Esophagus squamous epithelium (tissue), 5 donors: ENCODE data around the gene SEMA5B. TPM values are rescaled to one million over a fixed set of nuclear protein-coding genes. Genes with fewer than 3 reads are reported as not detected.

Source experiments
- DNase-seq: peaks from one replicate; lab custom pipeline; 2025; lab: John Stamatoyannopoulos, UW
- H3K27ac ChIP-seq, 4 donors: fragments of 200-600 bp; sonication (generic); one replicate each; pipeline ENCODE4 v1.5.1; 2016 to 2019; ENCODE audit warnings: mild to moderate bottlenecking in 1 of 4
- H3K27me3 ChIP-seq, 4 donors: fragments of 200-600 bp; sonication (generic); 1 replicate in 3 of 4; 2 replicates in 1 of 4; pipeline versions ENCODE4 v1.5.1 to v1.6.0; 2017 to 2021; ENCODE audit warnings: antibody characterized with exemption in 1 of 4
- H3K36me3 ChIP-seq, 3 donors: fragments of 200-600 bp; sonication (generic); one replicate each; pipeline ENCODE4 v1.5.1; 2016 to 2019
- H3K4me1 ChIP-seq, 3 donors: fragments of 200-600 bp; sonication (generic); one replicate each; pipeline ENCODE4 v1.5.1; 2017 to 2019
- H3K4me3 ChIP-seq, 4 donors: fragments of 200-600 bp; sonication (generic); 1 replicate in 3 of 4; 2 replicates in 1 of 4; pipeline ENCODE4 v1.5.1; 2016 to 2019; ENCODE audit warnings: mild to moderate bottlenecking in 2 of 4, moderate library complexity in 1 of 4
- H3K9me3 ChIP-seq, 3 donors: fragments of 200-600 bp; sonication (generic); one replicate each; pipeline ENCODE4 v1.5.1; 2016 to 2019
- CTCF ChIP-seq, 6 experiments: fragments of 450-650 bp in 4 of 6; fragments of 200-600 bp in 2 of 6; sonication (generic) in 2 of 6; IDR thresholded peaks; one replicate each; pipeline ENCODE4 v1.5.1; 2016 to 2019; ENCODE audit warnings: antibody characterized with exemption in 6 of 6, mild to moderate bottlenecking in 4 of 6, moderate library complexity in 4 of 6
- POLR2A ChIP-seq, 4 donors: fragments of 450-650 bp; IDR thresholded peaks; one replicate each; pipeline ENCODE4 v1.6.1; 2017; ENCODE audit warnings: antibody characterized with exemption in 4 of 4, mild to moderate bottlenecking in 4 of 4, moderate library complexity in 3 of 4
- WGBS, 2 donors: methylation state at CpG; one replicate each; pipeline ENCODE4 v1.1.5; 2018; 5-methylcytosine and 5-hydroxymethylcytosine counted together
- intact Hi-C: fragments of 100-400 bp; cut with DNase I; formaldehyde crosslinking; loops from one replicate; pipeline ENCODE4 v1.15.0; 2022
- total RNA-seq, 4 donors: library from RNA; depleted of rRNA; stranded (reverse); fragments of >200 nt; gene quantifications; one replicate each; pipeline ENCODE4 v1.1.0, GENCODE V29; 2016
- donor health status: DM: yes; HTN: yes; CAD: no.

SEMA5B gene
- total RNA-seq, 4 donors from 2014 or later: 0.13 to 0.21 (median 0.19) TPM; not detected in 1

GRCh38 chr3:123066599-123066895 is 39.0 kb upstream of the SEMA5B start:
- no peak for DNase-seq
- intact Hi-C loops: no loop called here
- Histone ChIP-seq H3K4me1 (peaks cover 8 to 49% (median 27%) of the 10 kb centered on the region in 3 donors), H3K27ac (peak overlapping the region in 3 of 4 donors; percentile 79 to 89 (median 88)), H3K27me3 (peaks cover 0 to 2% (median 0%) of the 10 kb centered on the region in 4 donors), H3K9me3 (no peaks in the 10 kb centered on the region), H3K36me3 (no peaks in the 10 kb centered on the region), H3K4me3 (peak overlapping the region; percentile 71 to 97 (median 84))
- TF ChIP-seq CTCF (IDR thresholded peaks at IDR 0.05): no peak
- no peak for TF ChIP-seq POLR2A (IDR thresholded peaks at IDR 0.05)
- WGBS, 2 donors: 9 to 13% methylated on average over 5 to 6 of the region's 6 CpGs

DNA sequence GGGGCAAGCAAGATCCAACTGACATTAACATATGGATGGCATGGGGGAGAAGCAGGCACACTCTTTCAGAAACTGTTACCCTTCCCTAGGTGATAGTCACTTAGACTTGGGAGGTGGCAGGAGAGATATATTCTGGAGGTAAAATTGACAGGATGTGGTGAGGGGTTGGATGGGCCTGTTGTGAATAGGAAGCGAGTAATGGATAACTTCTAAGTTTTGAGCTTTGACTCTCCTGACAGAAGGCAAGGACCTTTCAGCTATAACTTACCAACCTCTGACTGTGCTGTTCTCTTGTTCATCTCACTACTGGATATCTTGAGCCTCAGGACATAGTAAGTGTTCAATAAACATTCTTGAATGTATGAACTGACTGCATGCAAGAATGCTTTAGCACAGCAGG is 37.4 kb upstream of the SEMA5B start:
- intact Hi-C loops: no loop called here
- Histone ChIP-seq H3K27me3 (peaks cover 0 to 7% (median 0%) of the 10 kb centered on the region in 4 donors), H3K36me3 (no peaks in the 10 kb centered on the region), H3K9me3 (no peaks in the 10 kb centered on the region), H3K4me3 (no peak overlapping the region), H3K4me1 (peaks cover 8 to 32% (median 14%) of the 10 kb centered on the region in 3 donors), H3K27ac (no peak overlapping the region)
- 30 to 37% methylated on average over 1 of the region's 1 CpG for WGBS, 2 donors
- TF ChIP-seq POLR2A (IDR thresholded peaks at IDR 0.05) (no peak), CTCF (IDR thresholded peaks at IDR 0.05) (no peak)
- no peak for DNase-seq

GRCh38 chr3:123064506-123064905 is 36.9 kb upstream of the SEMA5B start:
- peaks cover 8 to 28% (median 14%) of the 10 kb centered on the region in 3 donors for H3K4me1 ChIP-seq
- H3K27me3 ChIP-seq: peaks cover 0 to 7% (median 0%) of the 10 kb centered on the region in 4 donors
- intact Hi-C loops: no loop called here
- H3K36me3 ChIP-seq: no peaks in the 10 kb centered on the region
- no peaks in the 10 kb centered on the region for H3K9me3 ChIP-seq
- TF ChIP-seq POLR2A (IDR thresholded peaks at IDR 0.05) (no peak), CTCF (IDR thresholded peaks at IDR 0.05) (no peak)
- no peak for DNase-seq
- 93 to 94% methylated on average over 4 of the region's 4 CpGs for WGBS, 2 donors
- no peak overlapping the region for H3K4me3 ChIP-seq
- H3K27ac ChIP-seq: no peak overlapping the region

- TF ChIP-seq POLR2A (IDR thresholded peaks at IDR 0.05): no peak
- TF ChIP-seq CTCF (IDR thresholded peaks at IDR 0.05): no peak
- peaks cover 0 to 7% (median 0%) of the 10 kb centered on the region in 4 donors for H3K27me3 ChIP-seq
- H3K9me3 ChIP-seq: no peaks in the 10 kb centered on the region
- no peaks in the 10 kb centered on the region for H3K36me3 ChIP-seq
- no peak for DNase-seq
- H3K4me3 ChIP-seq: no peak overlapping the region
- H3K4me1 ChIP-seq: peaks cover 3 to 16% (median 7%) of the 10 kb centered on the region in 3 donors
- intact Hi-C loops: no loop called here
- 83 to 89% methylated on average over 6 of the region's 6 CpGs for WGBS, 2 donors
- no peak overlapping the region for H3K27ac ChIP-seq
Measured at GRCh38 chr3:123063034-123063433, 35.5 kb upstream of the SEMA5B start.

- Histone ChIP-seq H3K27me3 (peaks cover 0 to 7% (median 0%) of the 10 kb centered on the region in 4 donors), H3K9me3 (no peaks in the 10 kb centered on the region), H3K36me3 (no peaks in the 10 kb centered on the region), H3K27ac (no peak overlapping the region), H3K4me1 (peaks cover 0 to 7% (median 4%) of the 10 kb centered on the region in 3 donors), H3K4me3 (no peak overlapping the region)
- 48 to 62% methylated on average over 7 of the region's 7 CpGs for WGBS, 2 donors
- intact Hi-C loops: no loop called here
- no peak for DNase-seq
- TF ChIP-seq CTCF (IDR thresholded peaks at IDR 0.05) (no peak), POLR2A (IDR thresholded peaks at IDR 0.05) (no peak)
Measured at GRCh38 chr3:123061856-123062255, 34.3 kb upstream of the SEMA5B start.
